GM19240 (cell line): ENCODE results near the gene GSN.

Experiments used
- DNase-seq: peaks from one replicate; pipeline ENCODE4 v3.0.0; 2011; ENCODE audit warnings: low spot score; ENCODE audit not compliant: insufficient read length

Gene GSN

DNA sequence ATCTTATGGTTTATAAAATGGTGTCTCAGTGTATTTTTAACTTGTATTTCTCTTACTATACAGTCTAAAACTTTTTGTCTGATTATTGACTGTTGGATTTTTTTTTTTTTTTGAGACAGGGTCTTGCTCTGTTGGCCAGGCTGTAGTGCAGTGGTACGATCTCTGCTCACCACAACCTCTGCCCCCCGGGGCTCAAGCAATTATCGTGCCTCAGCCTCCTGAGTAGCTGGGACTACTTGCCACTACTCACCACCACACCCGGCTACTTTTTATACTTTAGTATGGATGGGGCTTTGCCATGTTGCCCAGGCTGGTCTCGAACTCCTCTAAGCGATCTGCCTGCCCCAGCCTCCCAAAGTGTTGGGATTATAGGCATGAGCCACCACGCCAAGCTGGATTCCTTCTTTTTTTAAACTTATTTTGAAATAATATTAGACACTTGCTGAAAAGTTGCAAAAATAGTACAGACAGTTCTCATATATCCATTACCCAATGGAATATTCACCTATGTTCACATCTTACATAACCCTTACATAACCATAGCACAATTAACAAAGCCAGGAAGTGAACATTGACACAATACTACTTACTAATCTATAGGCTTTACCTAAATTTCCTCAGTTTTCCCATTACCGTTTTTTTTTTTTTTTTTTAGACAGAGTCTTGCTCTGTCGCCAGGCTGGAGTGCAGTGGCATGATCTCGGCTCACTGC is 54.9 kb downstream of the GSN start:
- DNase-seq: no peak

DNA sequence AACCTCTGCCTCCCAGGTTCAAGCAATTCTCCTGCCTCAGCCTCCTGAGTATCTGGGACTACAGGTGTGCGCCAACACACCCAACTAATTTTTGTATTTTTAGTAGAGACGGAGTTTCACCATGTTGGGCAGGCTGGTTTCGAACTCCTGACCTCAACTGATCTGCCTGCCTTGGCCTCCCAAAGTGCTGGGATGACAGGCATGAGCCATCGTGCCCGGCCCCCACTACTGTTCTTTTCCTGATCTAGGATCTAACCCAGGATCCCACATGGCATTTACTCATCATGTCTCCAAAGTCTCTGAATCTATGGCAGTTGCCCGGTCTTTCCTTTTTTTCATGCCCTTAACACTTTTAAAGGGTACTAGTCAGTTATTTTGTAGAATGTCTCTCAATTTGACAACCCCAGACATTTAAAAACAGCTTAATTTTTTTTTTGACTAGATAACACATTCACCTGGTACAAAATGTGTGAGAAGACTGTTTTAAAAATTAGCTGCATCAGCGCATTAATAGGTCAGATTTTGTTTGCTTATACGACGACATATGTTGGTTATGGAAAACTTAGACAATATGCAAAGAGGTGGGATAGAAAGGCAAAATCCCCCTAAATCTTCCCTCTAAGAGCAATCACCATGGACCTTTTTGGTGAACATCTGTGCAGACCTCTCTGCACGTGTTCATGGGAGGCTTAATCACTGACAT is 55.6 kb downstream of the GSN start:
- DNase-seq: no peak

DNA sequence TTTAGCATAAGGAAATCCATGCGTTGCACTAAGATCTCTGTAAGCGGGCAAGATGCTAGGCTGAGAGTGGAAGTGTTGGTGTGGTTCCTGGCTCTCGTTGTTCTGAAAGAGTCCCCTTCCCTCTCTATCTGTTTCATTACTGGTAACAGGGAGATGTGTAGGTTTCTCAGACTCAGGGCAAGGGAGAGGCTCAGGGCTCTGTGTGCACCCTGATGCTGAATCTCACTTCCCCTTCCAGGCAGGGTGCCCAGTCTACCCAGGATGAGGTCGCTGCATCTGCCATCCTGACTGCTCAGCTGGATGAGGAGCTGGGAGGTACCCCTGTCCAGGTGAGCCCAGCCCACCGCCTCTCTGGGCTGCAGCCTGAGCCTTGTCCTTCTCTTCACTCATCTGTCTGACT is 56.4 kb downstream of the GSN start:
- DNase-seq: no peak

DNA sequence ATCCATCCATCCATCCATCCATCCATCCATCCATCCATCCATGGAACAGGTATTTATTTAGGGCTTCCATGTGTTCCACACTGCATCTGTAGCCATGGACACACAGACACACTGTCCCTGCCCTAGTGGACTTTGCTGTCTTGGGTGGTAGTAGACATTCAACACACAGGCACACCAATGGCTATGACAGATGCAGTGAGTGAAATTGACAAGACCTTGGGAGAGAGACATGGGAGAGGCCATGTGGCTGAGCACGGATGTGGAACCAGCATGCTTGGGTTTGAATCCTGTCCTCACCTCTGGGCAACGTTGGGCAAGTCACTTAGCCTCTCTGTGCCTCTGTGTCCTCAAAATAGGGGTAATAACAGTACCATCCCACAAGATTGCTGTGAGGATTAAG is 56.8 kb downstream of the GSN start:
- DNase-seq: no peak

DNA sequence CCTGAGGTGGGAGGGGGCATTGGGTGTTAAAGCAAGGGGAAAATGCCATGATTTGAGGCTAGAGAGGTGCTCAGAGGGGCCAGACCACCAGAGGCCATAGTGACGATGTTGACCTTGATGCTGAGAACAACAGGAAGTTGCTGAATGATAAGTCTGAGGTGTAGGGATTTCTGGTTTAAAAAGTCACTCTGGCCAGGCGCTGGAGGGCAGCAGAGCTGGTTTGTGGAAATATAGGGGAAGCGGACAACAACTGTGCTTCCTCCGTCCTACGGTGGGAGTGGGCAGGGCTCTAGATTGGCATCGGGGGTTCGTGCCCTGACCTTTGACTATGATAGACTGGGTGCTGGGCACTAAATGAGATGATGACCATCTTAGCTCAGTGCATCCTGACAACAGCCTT is 57.4 kb downstream of the GSN start:
- DNase-seq: no peak

DNA sequence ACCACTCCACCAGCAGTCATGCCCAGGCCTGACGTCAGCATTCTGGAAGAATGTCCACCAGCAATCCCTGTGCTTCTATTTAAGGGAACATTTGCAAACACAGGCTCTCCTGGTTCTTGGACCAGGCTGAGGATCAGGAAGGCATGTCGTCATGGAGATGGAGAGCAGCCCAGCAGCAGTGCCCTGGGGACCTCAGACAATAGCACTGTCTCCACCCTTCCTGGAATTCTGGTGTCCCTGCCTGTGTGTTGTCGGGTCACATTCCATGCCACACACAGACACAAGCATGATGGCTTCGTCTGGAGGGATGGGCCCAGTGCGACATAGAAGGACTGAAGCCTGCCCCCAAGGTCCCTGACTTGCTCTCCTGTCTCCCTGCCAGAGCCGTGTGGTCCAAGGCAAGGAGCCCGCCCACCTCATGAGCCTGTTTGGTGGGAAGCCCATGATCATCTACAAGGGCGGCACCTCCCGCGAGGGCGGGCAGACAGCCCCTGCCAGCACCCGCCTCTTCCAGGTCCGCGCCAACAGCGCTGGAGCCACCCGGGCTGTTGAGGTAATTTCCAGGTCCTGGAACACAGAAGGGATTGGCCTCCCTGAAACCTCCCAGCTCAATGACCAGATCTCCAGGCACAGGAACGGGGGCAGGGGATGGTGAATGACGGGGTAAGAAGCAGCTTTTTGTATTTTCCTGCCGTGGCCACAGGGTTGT is 58.3 kb downstream of the GSN start:
- no peak for DNase-seq

DNA sequence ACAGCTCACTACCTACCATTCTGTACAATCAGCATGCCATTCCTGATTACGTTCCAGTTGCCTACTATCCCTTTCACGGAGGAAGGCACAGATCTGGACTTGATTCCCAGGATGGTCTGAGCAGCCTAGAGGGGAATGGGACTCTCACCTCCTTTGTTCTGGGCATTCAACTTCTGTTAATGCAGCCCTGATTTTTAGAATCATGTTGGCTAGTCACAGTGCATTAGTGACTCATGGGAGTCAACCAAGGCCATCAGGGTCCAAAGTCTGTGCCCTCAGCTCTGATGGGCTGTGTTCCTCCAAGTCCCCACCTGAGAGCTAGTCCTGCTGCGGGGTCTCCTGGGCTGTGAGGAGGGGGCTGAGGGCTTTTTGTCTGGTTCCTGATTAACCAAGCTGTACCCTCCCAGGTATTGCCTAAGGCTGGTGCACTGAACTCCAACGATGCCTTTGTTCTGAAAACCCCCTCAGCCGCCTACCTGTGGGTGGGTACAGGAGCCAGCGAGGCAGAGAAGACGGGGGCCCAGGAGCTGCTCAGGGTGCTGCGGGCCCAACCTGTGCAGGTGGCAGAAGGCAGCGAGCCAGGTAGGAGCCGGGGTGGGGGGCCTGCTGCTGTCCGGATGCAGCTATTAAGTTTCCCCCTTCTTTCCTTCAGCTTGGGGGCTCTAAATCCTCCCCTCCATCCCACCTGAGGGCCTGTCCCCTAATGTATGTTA is 59.1 kb downstream of the GSN start:
- DNase-seq: no peak

DNA sequence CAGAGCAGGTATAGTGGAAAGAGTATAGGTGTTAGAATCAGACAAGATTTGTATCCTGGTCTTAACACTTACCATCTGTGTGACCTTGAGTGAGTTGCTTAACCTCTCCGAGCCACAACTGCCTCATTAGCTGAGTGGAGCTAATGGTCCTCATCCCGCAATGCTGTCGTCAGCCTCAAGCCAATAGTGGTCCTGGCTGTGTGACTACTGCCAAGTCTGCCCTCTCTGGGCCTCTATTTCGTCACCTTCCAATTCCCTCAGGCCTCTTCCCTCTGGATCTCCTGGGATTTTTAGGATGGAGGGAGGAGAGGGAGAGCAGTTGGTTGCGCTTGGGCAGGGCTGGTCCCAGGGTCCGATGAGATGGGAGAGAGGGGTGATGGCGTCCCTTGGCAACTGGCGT is 60.5 kb downstream of the GSN start:
- no peak for DNase-seq

DNA sequence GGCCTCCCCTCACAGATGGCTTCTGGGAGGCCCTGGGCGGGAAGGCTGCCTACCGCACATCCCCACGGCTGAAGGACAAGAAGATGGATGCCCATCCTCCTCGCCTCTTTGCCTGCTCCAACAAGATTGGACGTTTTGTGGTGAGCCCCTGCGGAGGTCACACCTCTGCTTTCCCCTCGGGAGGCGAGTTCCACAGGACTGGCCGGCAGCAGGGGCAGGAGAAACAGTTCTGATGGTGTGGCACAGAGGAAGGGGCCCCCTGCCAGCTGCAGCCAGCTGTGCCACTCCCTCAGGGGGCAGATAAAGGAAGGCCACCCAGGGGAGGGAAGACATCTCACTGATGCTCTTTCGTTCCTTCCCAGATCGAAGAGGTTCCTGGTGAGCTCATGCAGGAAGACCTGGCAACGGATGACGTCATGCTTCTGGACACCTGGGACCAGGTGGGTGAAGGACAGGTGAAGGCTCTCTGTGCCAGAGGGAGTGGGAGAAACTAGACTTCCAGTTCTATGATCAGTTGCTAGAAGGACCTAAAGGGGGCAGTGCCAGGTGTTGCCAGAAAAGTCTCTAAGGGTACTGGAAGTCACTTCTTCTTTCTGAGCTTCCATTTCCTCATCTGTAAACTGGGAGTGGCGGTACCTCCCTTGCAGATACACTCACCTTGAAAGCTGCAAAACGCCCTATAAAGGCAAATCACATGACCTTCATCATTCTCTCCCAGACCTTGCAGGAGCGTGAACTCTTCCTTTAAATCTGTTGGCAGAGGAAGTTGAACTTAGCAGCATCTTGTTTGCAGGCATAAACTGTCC is 61.1 kb downstream of the GSN start:
- no peak for DNase-seq

DNA sequence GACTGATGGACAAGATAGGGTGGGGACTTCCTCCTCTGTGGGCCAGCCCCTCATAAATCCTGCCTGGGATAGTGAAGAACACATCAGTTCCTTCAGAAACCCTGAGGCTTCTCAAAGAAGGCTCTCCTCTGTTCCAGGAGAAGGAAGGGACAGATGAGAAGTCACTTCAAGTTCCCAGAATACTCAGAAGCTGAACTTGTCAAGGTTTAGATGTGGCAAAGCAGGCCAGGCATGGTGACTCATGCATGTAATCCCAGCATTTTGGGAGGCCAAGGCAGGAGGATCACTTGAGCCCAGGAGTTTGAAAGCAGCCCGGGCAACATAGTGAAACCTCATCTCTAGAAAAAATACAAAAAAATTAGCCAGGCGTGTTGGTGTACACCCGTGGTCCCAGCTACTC is 63.6 kb downstream of the GSN start:
- DNase-seq: no peak

DNA sequence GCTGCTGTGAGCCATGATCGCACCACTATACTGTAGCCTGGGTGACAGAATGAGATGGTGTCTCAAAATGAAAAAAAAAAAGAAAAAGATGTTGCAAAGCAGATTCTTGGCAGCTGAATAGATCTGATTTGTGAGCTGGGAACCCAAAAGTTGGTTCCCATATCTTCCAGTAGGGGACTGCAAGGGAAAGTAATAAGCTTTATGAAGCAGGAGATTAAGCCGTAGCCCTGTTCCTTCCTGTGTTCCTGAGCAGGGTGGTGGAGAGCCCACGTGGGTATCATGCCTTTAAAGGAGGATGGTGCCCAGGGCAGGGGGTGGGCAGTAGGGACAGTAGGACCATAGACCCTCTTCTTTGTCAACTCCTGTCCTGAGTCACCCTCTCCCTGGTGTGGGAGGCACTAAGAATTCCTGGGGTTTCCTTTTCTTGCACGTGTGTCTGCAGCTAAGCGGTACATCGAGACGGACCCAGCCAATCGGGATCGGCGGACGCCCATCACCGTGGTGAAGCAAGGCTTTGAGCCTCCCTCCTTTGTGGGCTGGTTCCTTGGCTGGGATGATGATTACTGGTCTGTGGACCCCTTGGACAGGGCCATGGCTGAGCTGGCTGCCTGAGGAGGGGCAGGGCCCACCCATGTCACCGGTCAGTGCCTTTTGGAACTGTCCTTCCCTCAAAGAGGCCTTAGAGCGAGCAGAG is 64.2 kb downstream of the GSN start:
- no peak for DNase-seq

DNA sequence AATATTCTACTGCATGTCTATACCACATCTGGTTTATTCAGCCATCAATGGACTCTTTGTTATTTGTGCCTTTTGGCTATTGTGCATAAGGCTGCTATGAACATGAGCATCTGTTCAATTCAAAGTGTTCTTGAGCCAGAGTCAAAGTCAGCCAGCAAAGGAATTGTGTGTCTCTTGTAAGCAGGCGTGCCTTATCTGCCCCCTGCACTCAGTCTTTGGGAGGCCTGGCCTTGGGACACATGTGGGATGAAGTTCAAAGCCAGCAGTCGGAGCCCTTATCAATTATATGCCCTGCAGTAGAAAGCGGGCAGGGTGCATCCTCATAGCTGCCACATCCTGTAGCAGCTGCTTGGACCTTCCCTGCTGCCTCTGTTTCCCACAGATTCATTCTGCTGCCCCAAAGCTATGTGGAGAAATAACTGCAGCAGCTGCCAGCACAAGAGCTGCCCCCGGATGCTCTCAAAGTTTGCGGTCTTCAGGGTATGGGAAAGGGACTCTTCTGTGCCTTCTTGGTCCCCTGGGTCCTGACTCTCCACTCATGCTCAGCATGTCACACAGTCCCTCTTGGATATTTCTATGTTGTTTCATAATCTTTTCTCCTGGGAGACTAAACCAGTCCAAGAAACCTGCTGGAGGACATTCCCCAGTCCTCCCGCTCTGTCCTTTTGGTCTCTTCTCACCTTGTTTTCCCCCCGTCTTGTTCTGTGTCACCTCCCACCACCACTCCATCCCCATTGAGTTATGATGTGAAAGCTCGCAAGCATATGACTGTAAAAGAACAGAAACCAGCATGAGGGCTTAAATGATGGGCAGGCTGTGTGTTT is 66.2 kb downstream of the GSN start:
- DNase-seq: no peak

DNA sequence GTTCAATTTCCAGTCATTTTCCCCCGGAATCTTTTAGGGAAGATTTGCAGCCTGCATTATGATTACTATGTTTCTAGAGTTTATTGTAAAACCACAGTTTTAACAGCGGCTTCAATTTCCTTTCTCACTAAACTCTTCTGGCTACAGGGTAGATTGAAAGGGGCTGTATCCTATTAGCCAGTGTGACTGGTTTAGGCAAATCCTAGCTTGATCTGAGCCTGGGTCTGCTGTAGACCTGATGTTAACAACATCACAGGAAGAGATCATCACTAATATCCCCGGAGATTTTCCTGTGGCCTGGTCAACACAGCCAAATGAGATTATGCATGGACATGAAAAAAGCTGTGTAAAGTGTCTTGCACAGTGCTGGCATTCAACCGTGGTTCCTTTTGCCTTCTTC is 68.7 kb downstream of the GSN start:
- no peak for DNase-seq

DNA sequence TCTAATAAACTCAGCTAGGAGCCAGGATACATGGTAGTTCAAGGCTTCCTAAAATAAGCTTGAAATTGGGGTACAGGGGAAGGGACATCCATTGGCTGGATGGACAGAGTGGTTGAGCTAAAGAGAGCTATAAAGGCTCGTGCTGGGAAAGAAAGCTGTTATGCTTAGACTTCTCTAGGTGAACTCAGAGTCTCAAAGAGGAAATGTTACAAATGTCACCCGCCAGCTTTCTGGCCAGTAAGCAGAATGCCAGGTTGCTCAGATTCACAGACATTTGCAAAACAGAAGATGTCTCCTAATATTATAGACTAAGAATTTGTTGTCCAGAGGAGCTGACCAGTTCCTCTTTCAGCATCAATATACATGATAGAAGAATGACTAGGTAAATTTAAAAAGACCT is 71.5 kb downstream of the GSN start:
- no peak for DNase-seq

DNA sequence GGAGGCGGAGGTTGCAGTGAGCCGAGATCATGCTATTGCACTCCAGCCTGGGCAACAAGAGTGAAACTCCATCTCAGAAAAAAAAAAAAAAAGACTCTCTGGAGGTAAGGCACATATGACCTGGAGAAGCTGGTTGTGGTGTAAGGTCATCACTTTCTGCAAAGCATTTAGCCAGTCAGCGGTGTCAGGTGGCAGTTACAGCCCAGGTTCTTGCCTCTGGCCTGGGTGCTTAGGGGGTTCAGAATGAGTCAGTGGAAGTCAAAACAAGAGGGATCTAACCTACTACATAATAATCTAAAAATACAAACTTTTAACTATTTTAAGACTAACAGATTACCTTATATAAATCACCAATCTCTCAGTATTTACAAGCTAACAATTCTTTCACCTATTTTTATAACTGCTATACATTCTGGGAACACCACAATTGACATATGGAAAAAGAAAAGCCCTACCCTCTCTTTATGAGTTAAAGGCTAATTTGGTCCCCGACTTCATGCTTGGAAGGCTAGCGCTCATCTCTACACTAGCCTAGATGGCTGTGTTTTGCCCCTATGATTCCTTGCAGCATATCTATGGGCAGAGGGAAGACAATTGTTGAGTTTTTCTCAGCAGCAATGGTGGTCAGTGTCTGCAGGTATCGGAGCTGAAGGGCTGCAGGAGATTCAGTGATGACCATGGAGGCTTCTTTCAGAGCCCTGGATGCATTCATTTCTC is 72.9 kb downstream of the GSN start:
- DNase-seq: peak; percentile 51

DNA sequence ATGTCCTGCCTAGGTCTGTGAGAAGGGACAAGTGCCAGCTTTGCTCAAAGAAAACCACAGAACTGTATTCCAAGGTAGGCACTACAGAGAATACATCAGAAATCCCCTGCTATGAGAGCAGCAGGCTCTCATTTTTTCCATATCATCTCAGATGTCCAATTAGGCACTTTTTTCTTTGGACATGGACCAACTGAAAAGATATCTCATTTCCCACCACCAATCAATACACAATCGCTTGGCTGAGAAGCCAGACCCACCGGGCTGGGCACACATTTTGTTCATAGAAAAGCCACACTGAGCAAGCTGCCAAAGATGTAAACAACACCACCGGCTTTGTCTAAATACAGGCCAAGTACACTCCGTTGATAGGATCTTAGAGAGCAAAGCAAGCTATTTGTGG is 76.2 kb downstream of the GSN start:
- no peak for DNase-seq

DNA sequence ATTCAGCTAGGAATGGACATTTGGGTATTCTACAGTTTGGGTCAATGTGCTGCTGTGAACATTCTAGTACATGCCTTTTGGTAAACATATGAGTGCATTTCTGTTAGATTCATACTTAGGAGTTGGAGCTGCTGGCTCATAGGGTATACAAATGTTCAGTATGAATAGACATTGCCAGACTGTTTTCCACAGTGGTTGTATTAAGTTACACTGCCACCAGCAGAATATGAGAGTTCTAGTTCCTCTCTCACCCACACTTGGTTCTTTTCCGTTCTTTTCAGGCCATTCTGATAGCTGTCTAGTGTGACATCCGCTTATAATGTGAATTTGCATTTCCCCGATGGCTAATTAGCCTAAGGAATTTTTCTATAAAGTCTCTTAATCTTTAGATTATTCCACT is 77.1 kb downstream of the GSN start:
- DNase-seq: no peak

DNA sequence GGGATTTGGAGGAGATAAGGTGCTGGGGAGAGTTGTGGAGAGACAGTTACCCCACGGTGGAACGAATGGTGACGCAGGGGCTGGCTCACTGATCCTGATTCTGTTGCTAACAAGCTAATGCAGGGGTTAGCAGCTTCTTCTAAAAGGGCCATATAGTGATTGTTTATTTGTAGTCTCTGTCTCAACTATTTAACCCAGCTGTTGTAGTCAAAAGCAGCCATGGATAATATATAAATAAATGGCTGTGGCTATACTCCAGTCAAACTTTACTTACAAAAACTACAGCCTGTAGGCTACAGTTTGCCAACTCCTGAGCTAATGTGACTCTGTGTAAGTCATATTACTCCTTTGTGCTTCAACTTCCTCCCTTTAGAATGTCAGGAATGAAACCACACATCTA is 80.3 kb downstream of the GSN start:
- DNase-seq: no peak

DNA sequence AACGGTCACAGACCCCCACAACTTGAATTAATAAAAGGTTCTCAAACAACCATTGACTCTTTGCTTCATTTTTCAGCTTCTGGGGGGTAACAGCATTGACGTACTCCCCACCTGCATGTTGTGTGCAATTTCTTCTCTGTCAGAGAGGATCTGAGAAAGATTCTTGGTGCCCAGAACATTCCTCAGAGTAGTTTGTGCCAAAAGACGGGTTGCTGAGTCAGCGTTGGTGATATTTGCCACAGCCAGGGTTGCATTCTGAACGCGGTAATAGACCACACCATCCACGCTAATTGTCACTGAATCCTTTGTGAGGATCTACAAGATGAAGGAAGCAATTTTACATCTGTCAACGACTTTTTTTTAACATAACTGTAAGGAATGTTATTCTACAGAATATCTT is 81.0 kb downstream of the GSN start:
- no peak for DNase-seq
